Lower lobe of right lung (tissue), 2 donors: Measurements from ENCODE around the gene SAMD15. TPM values are rescaled to one million over a fixed set of nuclear protein-coding genes. Genes with fewer than 3 reads are reported as not detected.

ENCODE experiments used
- ATAC-seq, 2 donors: fragments of 200-7000 bp; cut with Tn5 transposase; one replicate each; pipeline ENCODE4 v1.9.1; 2020 to 2022; ENCODE audit warnings: mild to moderate bottlenecking in 2 of 2, moderate library complexity in 2 of 2
- DNase-seq: peaks from one replicate; pipeline ENCODE4 v3.0.0-alpha.2; 2020
- H3K27ac ChIP-seq: fragments of 200-600 bp; one replicate; pipeline ENCODE4 v1.8.0; 2022
- H3K27me3 ChIP-seq: fragments of 200-600 bp; one replicate; pipeline ENCODE4 v1.8.0; 2022; ENCODE audit warnings: low read depth
- H3K36me3 ChIP-seq: fragments of 200-600 bp; one replicate; pipeline ENCODE4 v1.8.0; 2022; ENCODE audit warnings: mild to moderate bottlenecking
- H3K4me1 ChIP-seq: fragments of 200-600 bp; one replicate; pipeline ENCODE4 v1.8.0; 2022
- H3K4me3 ChIP-seq: fragments of 200-600 bp; one replicate; pipeline ENCODE4 v1.8.0; 2022; ENCODE audit warnings: mild to moderate bottlenecking
- H3K9me3 ChIP-seq: fragments of 200-600 bp; one replicate; pipeline ENCODE4 v1.8.0; 2022
- CTCF ChIP-seq: fragments of 200-600 bp; IDR thresholded peaks from one replicate; pipeline ENCODE4 v1.8.0; 2022; ENCODE audit warnings: antibody characterized with exemption, mild to moderate bottlenecking
- intact Hi-C: fragments of 100-400 bp; cut with DNase I; formaldehyde crosslinking; loops from one replicate; pipeline ENCODE4 v1.11.0; 2022
- total RNA-seq: library from RNA; stranded (reverse); fragmentation: NEBNext Ultra II Directional; extraction: Animal tissue kit (Norgen Biotek cat#: 25700); gene quantifications from one replicate; pipeline ENCODE4 v1.2.1, GENCODE V29; 2021
- donor health status: DM: no; HTN: yes; CAD: no; lungs with severe emphysema.

The SAMD15 gene
- total RNA-seq, 1 donor from 2014 or later, result 2.8 TPM

GRCh38 chr14:77346495-77346894, 30.7 kb upstream of the SAMD15 start:
- DNase-seq (no peak), ATAC-seq (no peak)
- Histone ChIP-seq H3K9me3 (no peaks in the 10 kb centered on the region), H3K36me3 (peaks cover 38% of the 10 kb centered on the region), H3K27ac (no peak overlapping the region), H3K4me1 (no peaks in the 10 kb centered on the region), H3K4me3 (no peak overlapping the region), H3K27me3 (no peaks in the 10 kb centered on the region)
- intact Hi-C loops, result no loop called here
- no peak for TF ChIP-seq CTCF

GRCh38 chr14:77347751-77348150, 29.4 kb upstream of the SAMD15 start:
- DNase-seq, result no peak
- no peak overlapping the region for H3K4me3 ChIP-seq
- TF ChIP-seq CTCF, result no peak
- intact Hi-C loops, result no loop called here
- H3K9me3 ChIP-seq, result no peaks in the 10 kb centered on the region
- H3K27ac ChIP-seq, result no peak overlapping the region
- ATAC-seq, result peak in 1 of 2 donors; percentile 30
- H3K27me3 ChIP-seq, result no peaks in the 10 kb centered on the region
- H3K4me1 ChIP-seq, result no peaks in the 10 kb centered on the region
- H3K36me3 ChIP-seq, result peaks cover 26% of the 10 kb centered on the region

- intact Hi-C loops, result no loop called here
- no peak for DNase-seq
- no peaks in the 10 kb centered on the region for H3K4me1 ChIP-seq
- H3K36me3 ChIP-seq, result peaks cover 17% of the 10 kb centered on the region
- TF ChIP-seq CTCF, result no peak
- ATAC-seq, result no peak
- no peak overlapping the region for H3K27ac ChIP-seq
- no peaks in the 10 kb centered on the region for H3K27me3 ChIP-seq
- no peak overlapping the region for H3K4me3 ChIP-seq
- H3K9me3 ChIP-seq, result no peaks in the 10 kb centered on the region
These were observed 23.6 kb upstream of the SAMD15 start for GRCh38 chr14:77353469-77354141.

GRCh38 chr14:77355811-77356210, 21.4 kb upstream of the SAMD15 start:
- intact Hi-C loops, result no loop called here
- no peak for DNase-seq

GRCh38 chr14:77356899-77357298, 20.3 kb upstream of the SAMD15 start:
- DNase-seq, result no peak
- intact Hi-C loops, result no loop called here
- no peaks in the 10 kb centered on the region for H3K9me3 ChIP-seq
- H3K4me1 ChIP-seq, result no peaks in the 10 kb centered on the region
- no peak overlapping the region for H3K27ac ChIP-seq
- no peak for ATAC-seq
- H3K27me3 ChIP-seq, result no peaks in the 10 kb centered on the region
- no peaks in the 10 kb centered on the region for H3K36me3 ChIP-seq
- TF ChIP-seq CTCF, result no peak
- no peak overlapping the region for H3K4me3 ChIP-seq

More at GRCh38 chr14:77355811-77356210, 21.4 kb upstream of the SAMD15 start:
- H3K9me3 ChIP-seq, result no peaks in the 10 kb centered on the region
- H3K27ac ChIP-seq, result no peak overlapping the region
- no peak for TF ChIP-seq CTCF
- ATAC-seq, result no peak
- no peaks in the 10 kb centered on the region for H3K27me3 ChIP-seq
- peaks cover under 1% of the 10 kb centered on the region for H3K36me3 ChIP-seq
- no peaks in the 10 kb centered on the region for H3K4me1 ChIP-seq
- H3K4me3 ChIP-seq, result no peak overlapping the region
